AG09309 (cell line): ENCODE results near the gene EPRS1.

Experiments
- DNase-seq: peaks from one replicate; pipeline ENCODE4 v3.0.0-alpha.2; 2010; ENCODE audit warnings: low read depth
- H3K4me3 ChIP-seq: 2 replicates; pipeline ENCODE4 v1.5.1; 2011; ENCODE audit warnings: mild to moderate bottlenecking, low read depth, low read length, moderate library complexity; ENCODE audit not compliant: control insufficient read depth
- TF ChIP-seq, protein P1 (sequence below): IDR thresholded peaks from 2 replicates; pipeline ENCODE4 v1.5.1; 2011; ENCODE audit warnings: mild to moderate bottlenecking, low read depth, low read length, inconsistent platforms; ENCODE audit not compliant: insufficient read depth, control insufficient read depth; ENCODE audit errors: missing control alignments

Gene EPRS1

DNA sequence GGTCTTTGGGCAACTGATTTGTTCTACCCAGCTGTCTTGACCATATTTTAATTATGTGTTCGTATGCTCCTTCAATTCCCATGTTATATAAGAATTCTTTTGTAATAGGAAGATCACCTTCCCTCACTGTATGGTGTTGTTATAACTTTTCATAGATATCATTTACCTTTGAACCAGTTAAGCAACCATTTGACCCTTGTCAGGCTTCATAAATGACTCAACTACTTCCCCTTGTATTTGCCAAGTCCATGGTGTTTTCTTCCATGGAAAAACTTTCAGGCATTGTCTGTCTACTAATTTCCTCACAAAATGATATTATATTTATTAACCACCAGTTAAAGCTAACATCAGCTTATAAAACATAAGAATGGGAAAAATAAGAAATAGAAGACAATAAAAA is 38.2 kb upstream of the EPRS1 start:
- no peak for DNase-seq
- TF ChIP-seq, protein P1, sequence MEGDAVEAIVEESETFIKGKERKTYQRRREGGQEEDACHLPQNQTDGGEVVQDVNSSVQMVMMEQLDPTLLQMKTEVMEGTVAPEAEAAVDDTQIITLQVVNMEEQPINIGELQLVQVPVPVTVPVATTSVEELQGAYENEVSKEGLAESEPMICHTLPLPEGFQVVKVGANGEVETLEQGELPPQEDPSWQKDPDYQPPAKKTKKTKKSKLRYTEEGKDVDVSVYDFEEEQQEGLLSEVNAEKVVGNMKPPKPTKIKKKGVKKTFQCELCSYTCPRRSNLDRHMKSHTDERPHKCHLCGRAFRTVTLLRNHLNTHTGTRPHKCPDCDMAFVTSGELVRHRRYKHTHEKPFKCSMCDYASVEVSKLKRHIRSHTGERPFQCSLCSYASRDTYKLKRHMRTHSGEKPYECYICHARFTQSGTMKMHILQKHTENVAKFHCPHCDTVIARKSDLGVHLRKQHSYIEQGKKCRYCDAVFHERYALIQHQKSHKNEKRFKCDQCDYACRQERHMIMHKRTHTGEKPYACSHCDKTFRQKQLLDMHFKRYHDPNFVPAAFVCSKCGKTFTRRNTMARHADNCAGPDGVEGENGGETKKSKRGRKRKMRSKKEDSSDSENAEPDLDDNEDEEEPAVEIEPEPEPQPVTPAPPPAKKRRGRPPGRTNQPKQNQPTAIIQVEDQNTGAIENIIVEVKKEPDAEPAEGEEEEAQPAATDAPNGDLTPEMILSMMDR, result no peak

DNA sequence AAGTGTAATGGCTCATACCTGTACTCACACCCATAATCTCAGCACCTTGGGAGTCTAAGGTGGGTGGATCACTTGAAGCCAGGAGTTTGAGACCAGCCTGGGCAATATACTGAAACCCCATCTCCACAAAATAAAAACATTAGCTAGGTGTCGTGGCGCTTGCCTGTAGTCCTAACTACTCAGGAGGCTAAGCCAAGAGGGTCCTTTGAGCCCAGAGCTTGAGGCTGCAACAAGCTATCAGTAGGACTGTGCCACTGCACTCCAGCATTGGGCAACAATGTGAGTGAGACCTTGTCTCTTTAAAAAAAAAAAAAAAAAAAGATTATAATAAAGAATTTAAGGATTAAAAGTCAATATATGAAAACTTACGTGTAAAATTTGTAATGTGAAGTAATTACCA is 31.6 kb upstream of the EPRS1 start:
- TF ChIP-seq, protein P1, result no peak
- no peak for DNase-seq

More for the DNA sequence above, 38.2 kb upstream of the EPRS1 start:
- H3K4me3 ChIP-seq, result no peak overlapping the region

DNA sequence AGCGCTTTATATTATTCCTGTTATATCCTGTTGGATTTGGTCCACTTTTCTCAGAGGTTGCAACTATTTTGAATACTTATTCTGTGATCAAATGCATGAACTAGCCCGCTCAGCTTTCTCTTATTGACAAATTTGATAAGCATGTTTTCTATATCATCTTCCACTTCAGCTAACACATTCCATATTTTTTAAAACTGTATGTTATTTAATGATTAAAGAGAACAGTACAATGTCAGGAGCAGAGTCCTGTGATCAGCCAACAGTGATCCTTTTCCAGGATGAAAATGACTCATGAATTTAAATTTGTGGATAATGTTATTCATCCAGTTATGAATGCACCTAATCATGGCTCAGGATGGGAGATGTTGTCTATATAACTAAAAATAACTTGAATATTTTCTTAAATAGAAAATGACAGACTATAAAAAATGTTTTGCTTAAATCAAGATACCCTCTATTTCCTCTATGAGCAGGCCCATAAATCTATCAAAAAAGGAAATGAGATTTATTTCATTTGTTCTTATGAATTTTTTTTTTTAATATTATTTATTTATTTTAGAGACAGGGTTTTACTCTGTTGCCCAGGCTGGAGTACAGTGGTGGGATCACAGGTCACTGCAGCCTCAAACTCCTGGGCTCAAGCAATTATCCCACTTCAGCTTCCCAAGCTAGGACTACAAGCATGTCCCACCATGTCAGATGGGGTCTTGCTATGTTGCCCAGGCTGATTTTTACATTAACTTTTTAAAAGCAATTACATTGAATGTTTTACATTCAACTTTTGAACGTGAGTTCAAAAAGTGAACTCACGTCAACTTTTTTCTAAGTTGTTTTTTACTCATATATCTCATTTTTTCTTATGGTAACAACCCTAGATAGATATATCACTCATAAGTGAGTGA is 30.8 kb upstream of the EPRS1 start:
- no peak for DNase-seq
- TF ChIP-seq, protein P1, result no peak
- H3K4me3 ChIP-seq, result no peak overlapping the region

More for the DNA sequence above, 31.6 kb upstream of the EPRS1 start:
- H3K4me3 ChIP-seq, result no peak overlapping the region

DNA sequence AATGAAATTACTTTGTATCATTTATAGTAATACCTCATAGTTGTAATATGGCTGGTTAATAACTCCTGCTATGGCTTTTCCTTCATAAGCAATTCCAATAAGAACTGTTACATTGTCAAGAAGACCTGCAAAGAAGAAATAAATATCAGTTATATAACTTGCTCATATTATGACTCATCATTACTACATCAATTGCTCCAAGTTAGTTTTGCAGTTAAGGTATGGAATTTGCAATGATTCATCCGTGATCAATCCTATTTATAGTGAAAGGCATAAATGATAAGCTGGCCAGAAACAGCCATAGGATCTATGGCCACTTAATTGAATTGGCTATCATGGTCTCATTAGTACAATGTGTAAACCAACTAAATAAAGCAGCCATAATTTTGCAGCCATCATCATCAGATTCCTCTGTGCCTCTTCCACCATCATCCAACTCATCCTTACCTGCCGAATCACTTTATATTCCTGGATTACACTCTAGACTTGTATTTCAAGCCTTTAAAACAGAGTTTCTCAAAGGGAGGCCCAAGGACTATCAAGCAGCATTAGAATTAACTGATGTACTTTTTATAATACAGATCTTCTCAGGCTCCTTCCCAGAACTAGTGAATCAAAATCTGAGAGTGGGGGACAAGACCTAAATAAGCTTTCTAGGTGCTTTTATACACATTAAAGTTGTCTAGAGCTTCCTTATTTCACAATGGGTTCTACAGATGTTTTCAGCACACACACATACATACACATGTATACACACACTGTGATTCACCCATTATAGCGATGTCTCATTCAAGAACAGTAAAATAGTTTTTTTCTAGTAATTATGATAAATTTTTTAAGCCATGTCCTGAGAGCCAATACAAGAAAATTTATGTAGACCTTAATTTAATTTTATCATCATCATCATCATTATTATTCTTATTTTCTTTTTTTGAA is 21.2 kb upstream of the EPRS1 start:
- no peak for DNase-seq
- H3K4me3 ChIP-seq, result no peak overlapping the region
- TF ChIP-seq, protein P1, result no peak

DNA sequence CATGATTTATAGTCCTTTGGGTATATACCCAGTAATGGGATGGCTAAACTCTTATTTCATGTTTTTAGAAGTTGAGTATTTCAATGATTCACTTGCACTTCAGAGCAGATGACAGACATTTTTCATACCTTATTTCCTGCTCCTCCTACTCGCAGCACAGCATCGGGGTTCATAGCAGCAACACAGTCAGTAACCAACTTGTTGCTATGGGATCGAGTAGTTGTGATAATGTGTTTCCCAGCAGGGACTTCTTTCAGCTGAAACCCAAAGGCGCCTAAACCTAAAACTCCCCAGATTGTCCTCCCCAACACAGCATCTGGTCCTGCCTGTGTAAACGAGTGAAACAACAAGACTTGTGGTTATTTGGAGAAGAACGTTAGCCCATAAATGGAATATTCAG is 16.3 kb upstream of the EPRS1 start:
- TF ChIP-seq, protein P1, result no peak
- DNase-seq, result no peak
- H3K4me3 ChIP-seq, result no peak overlapping the region

DNA sequence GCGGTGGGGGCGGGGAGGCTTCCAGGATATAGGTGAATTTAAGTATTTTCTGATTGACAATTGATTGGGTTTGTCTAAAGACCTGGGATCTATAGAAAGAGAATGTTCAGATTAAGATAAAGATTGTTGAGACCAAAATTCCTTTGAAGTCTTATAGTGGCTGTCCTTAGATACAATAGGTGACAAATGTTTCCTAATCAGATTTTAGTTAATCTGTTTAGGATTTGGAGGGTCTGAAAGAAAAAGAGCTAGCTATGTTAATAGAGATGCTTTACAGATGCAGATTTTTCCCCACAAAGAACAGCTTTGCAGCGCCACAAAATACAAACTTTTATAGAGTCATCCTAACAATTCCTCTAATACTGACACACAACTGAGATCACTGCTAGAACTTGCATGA is 14.6 kb upstream of the EPRS1 start:
- TF ChIP-seq, protein P1, result no peak
- no peak overlapping the region for H3K4me3 ChIP-seq
- no peak for DNase-seq
